Esophagus muscularis mucosa (tissue), 3 donors: Measurements from ENCODE around the gene IL17F.

Experiments
- CTCF ChIP-seq, 3 experiments: fragments of 200-600 bp in 2 of 3; fragments of 450-650 bp in 1 of 3; sonication (generic) in 2 of 3; IDR thresholded peaks; one replicate each; pipeline ENCODE4 v1.5.1; 2017 to 2019; ENCODE audit warnings: antibody characterized with exemption in 3 of 3, mild to moderate bottlenecking in 2 of 3, moderate library complexity in 1 of 3
- POLR2A ChIP-seq: fragments of 450-650 bp; IDR thresholded peaks from one replicate; pipeline ENCODE4 v1.6.1; 2017; ENCODE audit warnings: antibody characterized with exemption, moderate library complexity, mild to moderate bottlenecking, low read depth
- POLR2AphosphoS5 ChIP-seq, 2 donors: sonication (generic); formaldehyde crosslinking; IDR thresholded peaks; one replicate each; pipeline ENCODE4 v1.6.1; 2017; ENCODE audit warnings: antibody characterized with exemption in 2 of 2

- TF ChIP-seq CTCF (IDR thresholded peaks at IDR 0.05) = no peak
- no peak for TF ChIP-seq POLR2A
- no peak for TF ChIP-seq POLR2AphosphoS5 (IDR thresholded peaks at IDR 0.05)
Measured at GRCh38 chr6:52213127-52213526, 31.2 kb downstream of the IL17F start.
